ENCODE measurements around the gene TMEM231. TPM values are rescaled to one million over a fixed set of nuclear protein-coding genes. Genes with fewer than 3 reads are reported as not detected.

Gene TMEM231
- total and polyA plus RNA-seq, 2 of the 8 experiments (the other 6 are each of a cell fraction or from before 2014, with no cell fraction given) = 8.3 to 26.7 TPM

- no peak for TF ChIP-seq SP4 (IDR thresholded peaks at IDR 0.05; ENCODE audit: low read length)
These were observed 17.0 kb upstream of the TMEM231 start (continued) for GRCh38 chr16:75572864-75573542.
